Fibroblast of mammary gland (primary cell): ENCODE results near the gene ADIPOR2.

Source experiments
- DNase-seq: peaks from one replicate; pipeline ENCODE4 v3.0.0-alpha.2; 2010; ENCODE audit warnings: low read depth
- H3K4me3 ChIP-seq: 2 replicates; pipeline ENCODE4 v1.5.1; 2011; ENCODE audit warnings: low read depth, mild to moderate bottlenecking, low read length, moderate library complexity; ENCODE audit not compliant: control insufficient read depth
- TF ChIP-seq, protein P1 (sequence below): conservative IDR thresholded peaks from 2 replicates; pipeline ENCODE4 v1.5.1; 2011; ENCODE audit warnings: low read depth, low read length, inconsistent platforms; ENCODE audit not compliant: control insufficient read depth, insufficient read depth

ADIPOR2 gene

DNA sequence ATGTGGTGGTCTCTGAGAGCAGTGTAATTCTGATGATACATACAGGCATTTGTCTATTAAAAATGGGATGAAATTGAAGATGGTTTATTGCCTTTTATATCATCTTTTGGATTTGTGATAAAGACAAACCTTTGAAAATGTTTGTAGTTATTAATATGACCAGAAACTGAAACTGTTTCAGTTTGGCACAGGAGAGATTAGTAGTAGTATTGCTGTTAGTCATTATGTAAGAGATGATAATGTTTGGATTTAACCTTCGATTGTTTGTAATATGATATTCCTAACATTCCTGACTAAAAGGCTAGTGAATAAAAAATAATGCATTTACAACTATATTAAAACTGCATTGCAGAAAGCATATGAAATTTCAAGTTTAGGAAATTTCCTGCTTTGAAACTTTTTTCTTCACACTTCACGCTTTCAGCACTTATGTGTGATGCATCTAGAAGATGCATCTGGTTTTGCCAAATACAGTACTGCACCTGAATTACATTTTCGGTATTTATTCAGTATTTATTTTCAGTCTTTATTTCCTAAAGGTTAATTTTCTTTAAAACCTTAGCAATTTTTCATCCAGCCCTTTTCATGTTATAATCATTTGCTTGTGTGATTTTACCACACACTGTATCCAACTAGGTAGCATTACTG lies 25.5 kb downstream of the ADIPOR2 start:
- H3K4me3 ChIP-seq: peak overlapping the region; percentile 22
- TF ChIP-seq, protein P1, sequence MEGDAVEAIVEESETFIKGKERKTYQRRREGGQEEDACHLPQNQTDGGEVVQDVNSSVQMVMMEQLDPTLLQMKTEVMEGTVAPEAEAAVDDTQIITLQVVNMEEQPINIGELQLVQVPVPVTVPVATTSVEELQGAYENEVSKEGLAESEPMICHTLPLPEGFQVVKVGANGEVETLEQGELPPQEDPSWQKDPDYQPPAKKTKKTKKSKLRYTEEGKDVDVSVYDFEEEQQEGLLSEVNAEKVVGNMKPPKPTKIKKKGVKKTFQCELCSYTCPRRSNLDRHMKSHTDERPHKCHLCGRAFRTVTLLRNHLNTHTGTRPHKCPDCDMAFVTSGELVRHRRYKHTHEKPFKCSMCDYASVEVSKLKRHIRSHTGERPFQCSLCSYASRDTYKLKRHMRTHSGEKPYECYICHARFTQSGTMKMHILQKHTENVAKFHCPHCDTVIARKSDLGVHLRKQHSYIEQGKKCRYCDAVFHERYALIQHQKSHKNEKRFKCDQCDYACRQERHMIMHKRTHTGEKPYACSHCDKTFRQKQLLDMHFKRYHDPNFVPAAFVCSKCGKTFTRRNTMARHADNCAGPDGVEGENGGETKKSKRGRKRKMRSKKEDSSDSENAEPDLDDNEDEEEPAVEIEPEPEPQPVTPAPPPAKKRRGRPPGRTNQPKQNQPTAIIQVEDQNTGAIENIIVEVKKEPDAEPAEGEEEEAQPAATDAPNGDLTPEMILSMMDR: no peak
- DNase-seq: peak; percentile 27

DNA sequence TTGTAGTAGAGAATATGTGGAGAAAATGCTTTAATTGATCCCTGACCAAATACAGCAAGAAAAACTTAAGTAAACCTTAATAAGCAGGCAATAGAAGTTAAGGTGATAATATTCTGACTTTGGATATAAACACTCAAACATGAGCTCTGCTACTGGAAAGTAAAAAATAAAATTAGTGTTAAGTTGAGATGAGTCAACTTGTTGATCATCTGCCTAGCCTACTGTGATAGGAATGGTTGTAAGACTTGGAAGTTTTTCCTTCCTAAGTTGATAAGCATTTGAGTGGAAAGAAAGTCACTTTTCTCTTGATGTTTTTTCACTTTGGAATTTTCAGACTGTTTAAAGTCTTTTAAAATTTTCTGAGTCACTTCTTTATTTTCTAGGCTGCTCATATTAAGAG lies 26.0 kb downstream of the ADIPOR2 start:
- TF ChIP-seq, protein P1: no peak
- DNase-seq: peak; percentile 39
- H3K4me3 ChIP-seq: no peak overlapping the region

DNA sequence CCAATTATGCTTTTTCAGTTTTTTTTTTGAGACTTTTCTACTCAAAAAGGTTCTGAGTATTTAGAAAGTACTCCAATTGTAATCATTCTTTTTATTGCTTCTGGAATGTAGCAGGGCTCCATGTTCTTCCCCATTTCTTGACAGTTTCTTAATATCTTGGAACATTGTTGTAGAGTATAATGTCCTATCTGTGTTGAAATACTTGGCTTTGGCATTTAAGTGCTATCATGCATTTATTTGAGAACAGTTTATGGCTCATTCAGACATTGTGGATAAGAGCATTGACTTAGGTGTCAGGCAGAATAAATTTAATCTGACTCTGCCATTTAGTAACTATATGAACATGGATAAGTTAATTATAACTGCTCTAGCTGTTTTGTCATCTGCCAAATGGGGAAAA lies 28.3 kb downstream of the ADIPOR2 start:
- no peak overlapping the region for H3K4me3 ChIP-seq
- TF ChIP-seq, protein P1: no peak
- peak; percentile 20 for DNase-seq

DNA sequence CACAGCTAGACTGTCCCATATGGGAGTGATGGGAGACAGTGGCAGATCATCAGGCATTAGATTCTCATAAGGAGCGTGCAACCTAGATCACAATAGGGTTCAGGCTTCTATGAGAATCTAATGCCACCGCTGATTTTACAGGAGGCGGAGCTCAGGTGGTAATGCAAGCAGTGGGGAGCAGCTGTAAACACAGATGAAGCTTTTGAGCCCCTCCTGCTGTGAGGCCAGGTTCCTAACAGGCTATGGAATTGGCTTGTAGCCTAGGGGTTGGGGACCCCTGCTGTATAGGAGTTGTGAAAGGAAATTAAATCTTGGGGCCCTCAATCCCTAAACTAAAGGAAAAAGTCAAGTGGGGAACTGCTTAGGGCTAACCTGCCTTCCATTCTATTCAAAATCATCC lies 29.6 kb downstream of the ADIPOR2 start:
- TF ChIP-seq, protein P1: no peak
- H3K4me3 ChIP-seq: no peak overlapping the region
- DNase-seq: no peak

DNA sequence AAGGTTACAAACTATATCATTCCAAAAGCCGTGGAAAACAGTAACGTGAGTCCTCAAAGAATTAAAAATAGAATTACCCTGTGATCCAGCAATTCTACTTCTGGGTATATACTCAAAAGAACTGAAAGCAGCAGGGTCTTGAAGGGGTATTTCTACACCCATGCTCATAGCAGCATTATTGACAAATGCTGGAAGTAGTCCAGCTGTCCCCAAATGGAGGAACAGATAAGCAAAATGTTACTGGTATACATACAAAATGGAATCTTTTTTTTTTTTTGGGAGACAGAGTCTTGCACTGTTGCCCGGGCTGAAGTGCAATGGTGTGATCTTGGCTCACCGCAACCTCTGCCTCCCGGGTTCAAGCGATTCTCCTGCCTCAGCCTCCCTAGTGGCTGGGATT lies 32.9 kb downstream of the ADIPOR2 start:
- no peak for DNase-seq
- TF ChIP-seq, protein P1: no peak

DNA sequence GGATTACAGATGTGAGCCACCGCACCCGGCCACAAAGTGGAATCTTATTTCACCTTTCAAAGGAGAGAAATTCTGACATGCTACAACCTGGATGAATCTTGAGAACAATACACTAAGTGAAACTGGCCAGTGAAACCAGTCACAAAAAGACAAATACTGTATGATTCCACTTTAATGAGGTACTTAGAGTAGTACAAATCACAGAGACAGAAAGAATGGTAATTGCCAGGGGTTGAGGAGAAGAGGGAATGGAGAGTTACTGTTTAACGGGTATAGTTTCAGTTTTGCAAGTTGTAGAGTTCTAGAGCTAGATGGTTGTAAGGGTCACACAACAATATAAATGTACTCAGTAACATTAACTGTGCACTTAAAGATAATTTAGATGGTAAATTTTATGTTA lies 33.4 kb downstream of the ADIPOR2 start:
- H3K4me3 ChIP-seq: no peak overlapping the region
- DNase-seq: no peak
- TF ChIP-seq, protein P1: no peak

More for the DNA sequence above, 32.9 kb downstream of the ADIPOR2 start:
- H3K4me3 ChIP-seq: no peak overlapping the region

DNA sequence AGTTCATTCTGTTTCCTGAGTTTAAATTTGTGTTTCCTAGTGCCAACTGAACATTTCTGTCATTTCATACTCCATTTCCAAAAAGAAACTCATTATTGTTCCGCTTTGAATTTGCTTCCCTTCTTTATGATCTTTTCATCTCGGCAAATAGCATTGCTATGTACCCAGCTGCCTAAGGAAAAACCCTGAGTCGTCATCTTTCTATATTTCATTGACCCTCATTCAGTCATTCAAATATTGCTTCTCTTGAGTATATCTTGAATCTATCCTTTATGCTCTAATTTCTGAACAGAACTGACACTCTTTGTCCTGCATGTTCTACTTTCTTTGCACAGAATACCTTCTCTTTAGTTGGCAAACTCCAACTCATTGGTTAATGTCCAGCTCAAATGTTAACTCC lies 35.9 kb downstream of the ADIPOR2 start:
- TF ChIP-seq, protein P1: no peak
- no peak overlapping the region for H3K4me3 ChIP-seq
- no peak for DNase-seq
